Nephron progenitor cell (in vitro differentiated cells): ENCODE measurements around the gene AP2A2.

Experiments used
- DNase-seq: peaks from one replicate; pipeline ENCODE4 v3.0.0; 2021
- H3K27ac Mint-ChIP-seq: 2 replicates; pipeline ENCODE4 v1.8.0; 2021; ENCODE audit warnings: mild to moderate bottlenecking, moderate library complexity, mixed read lengths
- H3K27me3 Mint-ChIP-seq: 2 replicates; pipeline ENCODE4 v1.8.0; 2021; ENCODE audit warnings: mild to moderate bottlenecking, low read depth, mixed read lengths; ENCODE audit not compliant: poor library complexity
- H3K36me3 Mint-ChIP-seq: 2 replicates; pipeline ENCODE4 v1.8.0; 2021; ENCODE audit warnings: low read depth, mixed read lengths
- H3K4me1 Mint-ChIP-seq: 2 replicates; pipeline ENCODE4 v1.8.0; 2021; ENCODE audit warnings: mixed read lengths
- H3K4me3 Mint-ChIP-seq: 2 replicates; pipeline ENCODE4 v1.8.0; 2021; ENCODE audit warnings: mild to moderate bottlenecking, moderate library complexity, mixed read lengths
- H3K9me3 Mint-ChIP-seq: 2 replicates; pipeline ENCODE4 v1.8.0; 2021; ENCODE audit warnings: mild to moderate bottlenecking, moderate library complexity, mixed read lengths
- CTCF ChIP-seq: fragments of 200-600 bp; sonication (generic); IDR thresholded peaks from 2 replicates; pipeline ENCODE4 v1.5.0; 2021; ENCODE audit warnings: antibody characterized with exemption

Gene AP2A2

GRCh38 chr11:1023811-1024596, 98.3 kb downstream of the AP2A2 start:
- Mint-ChIP-seq H3K36me3 (no peaks in the 10 kb centered on the region), H3K27me3 (peaks cover 4% of the 10 kb centered on the region)
- no peak for TF ChIP-seq CTCF

DNA sequence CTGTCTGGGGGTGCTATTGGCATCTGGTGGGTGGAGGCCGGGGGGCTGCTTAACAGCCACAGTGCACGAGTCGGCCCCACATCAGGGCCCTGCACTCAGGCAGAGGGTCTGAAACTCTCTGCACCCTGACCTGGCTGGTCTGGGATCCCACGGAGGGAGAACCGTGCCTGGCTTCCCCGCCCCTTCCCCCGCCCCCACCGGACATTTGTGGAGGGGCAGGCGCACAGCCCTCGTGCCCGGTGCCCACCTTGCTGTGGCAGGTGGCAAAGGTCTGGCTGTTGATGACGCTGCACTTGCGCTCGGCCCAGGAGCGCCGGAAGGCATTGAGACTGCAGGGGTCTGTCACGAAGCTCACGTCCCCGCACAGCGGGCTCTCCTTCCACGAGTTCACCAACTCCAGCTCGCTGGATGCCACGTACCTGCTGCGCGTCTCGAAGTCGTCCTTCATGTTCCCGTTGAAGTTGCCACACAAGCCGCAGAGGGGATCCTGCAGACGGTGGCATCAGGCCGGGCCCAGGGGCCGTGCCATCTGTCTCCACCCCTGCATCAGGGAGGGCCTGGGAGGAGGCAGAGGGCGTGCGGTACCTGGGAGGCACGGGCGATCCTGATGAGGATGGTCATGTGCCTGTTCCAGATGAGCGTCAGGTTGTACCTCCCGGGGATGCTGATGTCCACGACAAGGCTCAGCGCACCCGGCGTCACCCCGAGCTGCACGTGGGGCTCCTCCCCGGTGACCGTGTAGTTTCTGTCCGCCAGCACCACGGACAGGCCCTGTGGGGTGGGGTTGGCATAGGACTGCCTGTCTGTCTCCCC, 99.1 kb downstream of the AP2A2 start:
- peaks cover 4% of the 10 kb centered on the region for H3K27me3 Mint-ChIP-seq
- H3K36me3 Mint-ChIP-seq, result no peaks in the 10 kb centered on the region
- no peak for DNase-seq
- H3K9me3 Mint-ChIP-seq, result no peaks in the 10 kb centered on the region
- no peak overlapping the region for H3K27ac Mint-ChIP-seq
- H3K4me3 Mint-ChIP-seq, result no peak overlapping the region
- TF ChIP-seq CTCF, result no peak
- H3K4me1 Mint-ChIP-seq, result no peaks in the 10 kb centered on the region

More at GRCh38 chr11:1023811-1024596, 98.3 kb downstream of the AP2A2 start:
- no peaks in the 10 kb centered on the region for H3K9me3 Mint-ChIP-seq
- H3K4me3 Mint-ChIP-seq, result no peak overlapping the region
- DNase-seq, result no peak
- no peak overlapping the region for H3K27ac Mint-ChIP-seq
- H3K4me1 Mint-ChIP-seq, result no peaks in the 10 kb centered on the region

DNA sequence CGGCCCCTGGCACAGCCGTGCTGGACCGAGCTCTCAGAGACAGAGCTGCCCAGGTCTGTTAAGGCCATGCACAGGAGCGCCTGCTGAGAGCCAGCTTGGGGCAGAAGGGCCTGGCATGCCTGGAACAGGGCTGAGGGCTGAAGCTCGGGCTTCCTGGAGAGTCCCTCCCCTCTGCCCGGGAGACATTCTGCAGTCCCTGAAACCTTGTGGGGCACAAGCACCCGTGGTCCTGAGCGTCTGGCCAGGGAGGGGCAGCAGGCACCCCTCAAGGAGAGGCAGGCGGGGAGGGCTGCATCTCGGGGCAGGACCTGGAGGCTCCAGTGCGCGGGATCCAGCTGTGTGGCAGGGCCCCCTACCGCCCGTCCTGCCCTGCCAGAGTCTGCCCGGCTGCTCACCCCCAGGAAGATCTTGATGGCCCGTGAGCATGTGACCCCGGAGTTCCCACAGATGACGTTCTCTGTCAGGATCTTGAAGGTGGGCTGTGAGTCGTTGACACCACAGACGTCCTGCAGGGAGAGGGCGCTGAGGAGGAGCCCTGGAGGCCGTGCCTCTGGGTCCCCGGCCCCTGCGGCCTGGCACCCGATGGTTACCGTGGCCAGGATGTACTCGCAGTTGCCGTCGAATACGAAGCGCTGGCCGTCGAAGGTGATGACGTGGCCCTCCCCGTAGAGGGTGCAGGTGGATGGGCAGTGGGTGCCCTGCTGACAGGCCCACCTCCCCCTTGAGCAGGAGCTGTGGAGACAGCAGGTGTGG, 99.9 kb downstream of the AP2A2 start:
- Mint-ChIP-seq H3K4me1 (no peaks in the 10 kb centered on the region), H3K27ac (no peak overlapping the region), H3K27me3 (peaks cover 4% of the 10 kb centered on the region), H3K36me3 (no peaks in the 10 kb centered on the region), H3K4me3 (no peak overlapping the region), H3K9me3 (no peaks in the 10 kb centered on the region)
- no peak for TF ChIP-seq CTCF
- no peak for DNase-seq

DNA sequence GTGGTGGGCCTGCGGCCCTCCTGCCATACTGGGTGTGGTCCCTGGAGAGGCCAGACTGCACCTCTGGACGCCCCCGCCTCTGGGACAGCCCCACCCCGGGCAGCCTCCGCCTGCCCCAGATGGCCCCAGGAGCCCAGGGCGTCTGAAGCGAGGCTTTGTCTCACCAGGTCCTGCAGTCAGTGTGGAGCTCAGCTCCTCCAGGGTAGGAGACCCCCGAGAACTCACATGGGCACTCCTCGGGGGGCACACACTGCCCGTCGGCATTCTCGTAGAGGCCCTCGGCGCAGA, 100.4 kb downstream of the AP2A2 start:
- peaks cover 4% of the 10 kb centered on the region for H3K27me3 Mint-ChIP-seq
- DNase-seq, result no peak
- H3K4me1 Mint-ChIP-seq, result no peaks in the 10 kb centered on the region
- no peaks in the 10 kb centered on the region for H3K36me3 Mint-ChIP-seq
- no peak for TF ChIP-seq CTCF
- H3K9me3 Mint-ChIP-seq, result no peaks in the 10 kb centered on the region
- H3K4me3 Mint-ChIP-seq, result no peak overlapping the region
- H3K27ac Mint-ChIP-seq, result no peak overlapping the region

GRCh38 chr11:1026641-1027482, 101.2 kb downstream of the AP2A2 start:
- no peak for TF ChIP-seq CTCF
- Mint-ChIP-seq H3K9me3 (no peaks in the 10 kb centered on the region), H3K27me3 (peaks cover 4% of the 10 kb centered on the region), H3K36me3 (no peaks in the 10 kb centered on the region), H3K27ac (no peak overlapping the region), H3K4me3 (no peak overlapping the region), H3K4me1 (no peaks in the 10 kb centered on the region)
- DNase-seq, result no peak
